NCI-H2196 (cell line): ENCODE data around the gene HOXC6.
"Not testable (repeated sequence)": the region's sequence is repeated elsewhere in the genome, so short reads cannot be mapped to it uniquely, and the experiment has no call there.

Source experiments
- DNase-seq: peaks from one replicate; lab custom pipeline; 2025; ENCODE audit not compliant: unreplicated experiment; lab: John Stamatoyannopoulos, UW

HOXC6 gene

GRCh38 chr12:54038871-54039414, 10.7 kb downstream of the HOXC6 start:
- peak; percentile 86 for DNase-seq

DNA sequence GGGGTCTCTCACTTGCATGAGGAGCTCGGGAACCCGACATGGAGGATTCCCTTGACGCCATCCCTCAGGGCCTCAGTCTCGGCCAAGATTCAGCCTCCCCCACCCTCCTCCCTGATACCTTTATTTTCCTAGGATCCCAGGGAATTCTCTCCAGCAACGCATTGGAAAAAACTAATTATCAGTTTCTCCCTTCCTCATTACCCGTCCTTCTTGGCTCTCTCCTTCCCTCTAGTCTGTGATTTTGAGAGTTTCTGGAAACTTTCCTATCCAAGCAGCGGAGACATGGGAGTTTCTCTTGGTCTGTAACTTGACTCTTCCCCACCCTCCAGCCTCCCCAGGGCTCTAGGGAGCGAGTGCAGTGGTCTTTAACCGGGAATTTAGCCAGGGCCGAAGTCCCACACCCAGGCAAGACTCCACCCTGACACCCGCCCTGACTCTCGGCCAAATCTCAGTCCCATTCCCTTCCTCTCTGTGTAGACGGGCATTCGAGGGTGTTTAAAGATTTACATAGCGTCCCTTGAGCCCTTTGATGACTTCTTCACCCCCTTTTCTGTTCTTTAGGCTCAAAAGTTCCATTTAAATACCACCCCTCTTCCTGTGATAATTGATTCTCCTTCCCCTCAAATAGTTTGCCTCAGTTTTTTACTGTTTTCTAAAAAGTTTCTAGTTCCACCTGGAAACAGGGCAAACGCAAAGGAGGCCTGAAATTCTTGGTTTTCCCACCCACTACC, 11.3 kb downstream of the HOXC6 start:
- no peak for DNase-seq

- no peak for DNase-seq
These were observed 11.9 kb downstream of the HOXC6 start for GRCh38 chr12:54040148-54040494.

GRCh38 chr12:54040648-54041047, 12.4 kb downstream of the HOXC6 start:
- DNase-seq = no peak

GRCh38 chr12:54041097-54041690, 13.0 kb downstream of the HOXC6 start:
- no peak for DNase-seq

DNA sequence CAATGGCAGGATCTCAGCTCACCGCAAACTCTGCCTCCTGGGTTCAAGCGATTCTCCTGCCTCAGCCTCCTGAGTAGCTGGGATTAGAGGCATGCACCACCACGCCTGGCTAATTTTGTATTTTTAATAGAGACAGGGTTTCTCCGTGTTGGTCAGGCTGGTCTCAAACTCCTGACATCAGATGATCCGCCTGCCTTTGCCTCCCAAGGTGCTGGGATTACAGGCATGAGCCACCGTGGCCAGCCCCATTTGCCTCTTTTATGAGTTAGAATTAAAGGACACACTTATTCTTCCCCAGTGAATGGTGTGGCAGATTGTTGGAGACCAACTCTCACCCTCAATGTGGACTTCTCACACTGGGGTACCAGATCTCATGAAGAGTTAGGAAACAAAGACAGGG, 13.8 kb downstream of the HOXC6 start:
- DNase-seq = not testable (repeated sequence)

GRCh38 chr12:54042970-54043853, 15.0 kb downstream of the HOXC6 start:
- no peak for DNase-seq

- DNase-seq = no peak
These were observed 16.3 kb downstream of the HOXC6 start for GRCh38 chr12:54044425-54045103.

DNA sequence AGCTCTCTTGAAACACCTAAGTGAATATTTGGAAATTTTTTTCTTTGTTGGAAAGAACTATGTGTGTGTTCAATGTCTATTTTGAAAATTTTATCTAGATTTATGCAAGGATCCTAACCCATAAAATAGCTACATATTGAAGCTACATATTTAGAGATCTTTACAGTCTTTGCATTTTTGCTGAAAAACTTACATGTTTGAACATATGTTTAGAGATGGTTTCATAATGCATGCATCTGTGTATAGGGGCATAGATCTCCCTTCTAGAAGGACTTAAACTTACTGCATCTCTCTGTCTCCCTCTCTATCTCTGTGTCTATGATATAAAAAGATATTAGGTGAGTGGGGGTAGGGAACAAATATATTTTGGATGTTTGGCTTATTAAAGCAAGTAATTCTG, 17.2 kb downstream of the HOXC6 start:
- DNase-seq = no peak

DNA sequence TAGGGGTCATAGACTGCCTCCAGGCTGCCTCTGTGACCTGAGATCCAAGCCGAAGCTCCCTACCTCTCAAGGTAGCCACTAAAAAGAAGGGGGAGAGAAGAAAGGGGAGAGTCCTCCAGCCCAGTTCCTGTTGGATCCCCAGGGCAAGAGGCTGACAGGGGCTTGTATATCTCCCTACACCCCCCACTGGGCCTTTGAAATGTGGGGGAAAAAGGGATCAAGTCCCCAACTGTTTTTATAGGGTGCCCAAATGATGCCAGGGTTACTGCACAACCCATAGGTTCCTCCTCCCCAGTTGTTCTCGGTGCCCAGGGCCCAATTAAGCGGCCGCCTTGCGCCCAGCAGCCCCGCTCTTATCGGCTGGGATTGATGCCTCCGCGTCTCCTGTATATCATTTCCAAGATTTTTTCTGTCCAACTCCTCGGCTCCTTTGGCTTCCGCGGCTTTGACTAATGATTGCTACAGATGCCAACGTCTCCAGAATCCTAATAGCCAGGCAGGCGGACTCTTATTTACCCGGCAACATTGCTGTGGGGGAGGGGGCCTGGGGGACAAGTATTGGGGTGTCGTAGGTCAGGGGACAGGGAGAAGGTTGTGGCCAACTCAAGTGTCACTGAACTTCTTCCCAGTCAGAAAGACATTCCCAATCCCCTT, 17.8 kb downstream of the HOXC6 start:
- DNase-seq = no peak

- no peak for DNase-seq
These were observed 18.5 kb downstream of the HOXC6 start for GRCh38 chr12:54046809-54047159.

GRCh38 chr12:54047160-54047963, 19.1 kb downstream of the HOXC6 start:
- DNase-seq = no peak

DNA sequence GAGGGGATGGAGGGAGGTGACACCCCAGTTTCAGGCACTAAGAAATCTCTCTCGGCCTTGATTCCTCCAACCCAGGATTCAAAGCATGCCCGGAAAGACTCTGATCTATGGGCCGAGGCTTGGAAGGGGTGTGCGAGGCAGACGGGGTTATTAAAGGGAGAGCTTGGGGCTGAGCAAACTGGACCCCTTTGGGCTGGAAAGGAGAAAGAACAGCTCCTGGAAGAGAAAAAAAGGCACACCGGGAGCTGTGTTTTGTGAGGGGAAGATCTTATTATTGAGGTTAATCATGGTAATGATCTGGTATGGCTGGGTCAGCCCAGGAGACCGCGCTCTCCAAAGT, 19.7 kb downstream of the HOXC6 start:
- no peak for DNase-seq

GRCh38 chr12:54048406-54049093, 20.3 kb downstream of the HOXC6 start:
- no peak for DNase-seq

GRCh38 chr12:54049108-54049507, 20.9 kb downstream of the HOXC6 start:
- no peak for DNase-seq

GRCh38 chr12:54050482-54050810, 22.2 kb downstream of the HOXC6 start:
- DNase-seq = no peak

GRCh38 chr12:54051026-54051842, 23.0 kb downstream of the HOXC6 start:
- no peak for DNase-seq

- no peak for DNase-seq
These were observed 23.7 kb downstream of the HOXC6 start for GRCh38 chr12:54051874-54052437.
